SKM-1 treated with dmso at 0.1 percent for 144 hours (cell line): ENCODE results near the gene IL18R1.
A peak's percentile ranks its signal among the peaks of the same experiment; 100 is the strongest.

Experiments
- DNase-seq: peaks from one replicate; lab custom pipeline; 2025; ENCODE audit not compliant: unreplicated experiment; lab: John Stamatoyannopoulos, UW

IL18R1 gene

DNA sequence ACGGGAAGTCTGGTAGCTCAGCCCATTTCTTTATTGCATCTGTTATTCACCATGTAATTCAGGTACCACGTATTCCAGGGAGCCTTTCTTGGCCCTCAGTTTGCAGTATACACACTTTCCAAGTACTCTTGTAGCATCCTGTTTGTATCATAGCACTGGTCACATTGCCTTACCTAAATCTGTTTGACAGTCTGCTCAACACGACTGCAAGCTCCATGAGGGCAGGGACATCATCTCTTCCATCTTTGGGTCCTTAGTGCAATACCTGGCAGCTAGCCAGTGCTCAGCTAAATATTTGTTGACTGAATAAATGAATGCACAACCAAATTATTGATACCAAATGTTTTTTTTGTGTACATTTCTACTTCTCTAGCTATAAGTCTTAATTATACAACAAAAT, 11.2 kb upstream of the IL18R1 start:
- no peak for DNase-seq

DNA sequence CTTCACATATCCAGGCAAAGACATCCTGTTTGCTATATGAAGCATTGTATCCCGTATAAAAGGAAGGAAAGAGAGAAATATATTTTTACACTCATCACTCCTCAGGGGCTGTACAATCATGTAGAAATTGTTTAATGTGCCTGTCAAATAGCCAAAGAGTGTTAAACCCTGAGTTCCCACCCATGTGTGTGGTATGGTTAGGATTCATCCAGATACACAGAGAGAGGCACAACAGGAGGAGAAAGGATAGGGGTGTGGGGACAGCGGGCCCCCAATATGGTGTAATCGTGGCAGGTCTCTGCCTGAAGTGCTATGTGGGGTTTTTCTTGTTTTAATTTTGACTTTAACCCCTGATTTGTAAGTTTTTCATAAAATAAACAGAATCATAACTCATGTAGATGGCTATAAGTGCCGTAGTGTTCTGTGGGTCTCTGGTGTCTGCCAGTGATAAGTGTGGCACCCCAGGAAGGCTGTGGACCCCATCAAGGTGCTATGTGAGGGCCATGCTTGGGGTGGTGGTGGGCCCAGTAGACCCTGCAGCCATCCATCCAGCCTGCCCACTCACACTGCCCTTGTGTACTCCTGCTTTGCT, 10.2 kb upstream of the IL18R1 start:
- no peak for DNase-seq

DNA sequence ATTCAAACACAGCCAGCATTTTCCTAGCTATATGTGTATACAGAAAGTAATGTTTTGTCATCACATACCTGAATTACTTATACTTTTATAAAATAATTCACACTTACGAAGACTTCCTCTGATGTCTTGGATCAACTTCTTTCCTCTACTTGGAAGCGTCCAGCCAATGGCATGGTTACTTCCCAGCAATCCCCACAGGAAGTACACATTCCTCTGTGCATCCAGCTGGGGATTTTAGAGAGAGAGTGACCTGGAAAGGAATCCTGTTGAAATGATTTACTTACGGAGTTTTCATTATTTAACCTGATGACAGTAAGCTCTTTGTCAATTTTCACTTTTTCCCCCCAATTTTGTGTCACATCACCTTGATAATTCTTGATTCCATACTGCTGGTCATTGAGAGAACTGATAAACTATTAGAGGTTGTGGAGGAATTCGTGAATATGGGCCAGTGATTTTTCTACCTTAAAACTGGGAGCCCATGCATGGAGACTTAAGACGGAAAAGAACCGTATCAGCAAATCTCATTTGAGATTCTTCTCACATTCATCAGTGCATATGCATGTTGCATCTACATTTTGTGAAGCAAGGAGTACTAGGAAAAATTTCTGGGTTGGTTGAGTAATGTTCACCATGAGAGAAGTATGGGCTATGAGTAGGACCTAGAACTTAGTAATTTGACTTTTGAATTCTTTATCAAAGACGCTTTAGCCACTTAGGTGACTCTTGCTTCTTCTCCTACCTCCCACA, 9.0 kb upstream of the IL18R1 start:
- DNase-seq, result no peak

DNA sequence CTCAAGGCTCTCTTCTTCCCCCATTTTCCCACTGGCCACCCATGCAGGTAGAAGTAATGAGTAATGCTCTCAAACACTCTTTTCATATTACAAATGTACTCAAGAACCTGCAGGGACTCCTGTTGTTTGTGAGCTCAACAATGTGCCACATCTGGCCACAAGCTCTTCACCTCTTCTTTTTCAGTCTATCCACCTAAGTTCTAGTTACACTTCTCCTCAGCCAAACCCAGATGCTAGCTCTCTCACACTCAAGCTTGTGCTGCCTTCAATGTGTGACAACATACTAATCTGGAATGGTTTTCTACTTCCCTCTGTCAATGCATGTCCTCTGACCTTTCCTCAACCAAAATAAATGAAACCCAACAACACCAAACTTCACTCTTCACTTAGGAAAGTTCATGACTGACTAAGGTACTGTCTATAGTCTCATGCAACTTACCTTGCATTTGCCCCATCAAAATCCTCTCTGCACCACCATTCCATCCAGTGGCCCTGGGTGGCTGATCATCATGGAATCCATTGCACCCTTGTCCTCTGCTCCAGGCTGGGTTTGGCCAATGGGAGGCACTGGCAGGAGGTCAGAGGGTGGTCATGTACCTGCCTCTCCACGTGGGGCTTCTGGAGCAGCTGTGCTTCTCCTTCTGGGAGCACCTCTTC, 5.3 kb upstream of the IL18R1 start:
- no peak for DNase-seq

DNA sequence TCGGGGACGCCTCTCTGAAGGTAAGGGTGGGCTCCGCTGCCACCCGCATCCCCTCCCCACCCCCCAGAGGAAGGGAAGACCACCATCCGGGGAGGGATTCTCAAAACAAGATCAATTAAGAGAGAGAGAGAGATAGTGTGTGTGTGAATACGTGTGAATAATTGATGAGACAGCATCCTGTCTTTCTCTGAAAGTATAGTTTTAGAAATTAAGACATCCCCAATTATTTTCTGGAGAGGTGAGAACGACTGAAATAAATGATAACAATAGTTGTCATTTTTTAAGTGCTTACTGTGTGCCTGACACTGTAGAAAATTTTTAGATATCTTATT, 751 bp downstream of the IL18R1 start:
- no peak for DNase-seq

DNA sequence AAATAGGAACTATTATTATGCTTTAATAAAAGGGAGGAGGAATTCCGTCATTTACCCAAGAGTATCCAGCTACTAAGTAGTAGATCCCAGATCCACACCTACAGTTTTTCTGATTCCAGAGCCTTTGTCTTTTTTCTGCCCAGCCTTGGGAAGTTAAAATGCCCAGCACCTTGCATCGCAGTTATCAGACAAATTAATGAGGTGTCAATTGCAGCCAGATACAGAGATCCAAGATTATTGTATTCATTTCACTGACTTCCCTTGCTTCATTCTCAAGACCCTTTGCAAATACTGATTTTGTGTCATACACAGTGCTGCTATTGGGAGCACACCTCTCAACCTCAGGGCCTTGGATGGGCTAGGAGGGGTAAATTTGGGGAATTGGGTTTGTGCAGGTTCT, 1.1 kb downstream of the IL18R1 start:
- DNase-seq, result no peak

DNA sequence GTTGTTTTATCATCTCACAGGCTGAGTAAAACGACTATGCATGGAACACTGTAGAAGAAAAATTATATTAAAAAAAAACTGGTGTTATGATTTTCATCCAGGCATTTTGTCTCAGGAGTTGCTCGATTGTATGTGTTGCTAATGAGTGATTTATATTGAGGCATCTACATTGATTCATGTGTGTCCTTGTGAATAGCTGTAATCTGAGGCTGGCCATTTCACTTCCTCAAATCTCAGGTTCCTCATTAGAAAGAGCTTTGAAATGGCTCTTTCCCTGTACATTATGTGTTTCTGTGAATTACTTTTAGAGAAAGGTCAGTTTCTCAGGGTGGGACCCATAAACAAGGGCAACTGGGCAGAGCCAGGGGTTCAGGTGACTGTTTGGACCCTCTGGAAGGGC, 2.3 kb downstream of the IL18R1 start:
- peak; percentile 43 for DNase-seq

DNA sequence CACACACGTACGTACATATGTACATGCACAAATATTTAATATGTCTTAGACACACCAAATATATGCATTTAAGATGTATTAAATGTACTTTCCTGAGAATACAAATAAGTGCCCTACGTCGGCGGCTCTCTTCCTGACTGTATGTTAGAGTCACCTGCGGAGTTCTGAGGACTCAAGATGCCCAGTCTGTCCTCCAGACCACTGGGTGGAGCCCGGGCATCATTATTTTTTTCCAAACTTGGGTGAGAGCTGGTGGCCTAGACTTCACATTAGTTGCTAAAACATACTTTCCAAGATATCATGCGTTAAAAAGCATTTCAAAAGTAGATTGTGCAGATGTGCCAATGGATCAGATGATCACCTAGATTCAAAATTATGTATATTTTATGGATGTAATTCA, 2.9 kb downstream of the IL18R1 start:
- no peak for DNase-seq

DNA sequence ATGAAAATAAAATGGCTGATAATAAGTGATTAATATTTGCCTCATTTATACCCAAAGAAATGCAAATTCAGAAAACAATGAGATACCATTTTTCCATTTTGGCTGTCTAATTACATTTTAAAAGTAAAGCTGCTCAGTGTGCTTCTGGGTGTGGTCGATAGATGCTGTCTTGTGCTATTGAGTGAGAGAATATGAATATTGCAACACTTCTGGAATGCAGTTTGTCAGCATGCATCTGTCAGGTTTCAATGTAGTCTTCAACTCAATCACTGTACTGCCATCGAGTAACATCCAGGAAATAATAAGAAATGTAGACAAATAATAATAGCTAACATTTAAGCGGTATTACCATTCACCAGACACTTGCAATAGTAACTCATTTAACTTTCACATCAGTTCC, 3.9 kb downstream of the IL18R1 start:
- no peak for DNase-seq

DNA sequence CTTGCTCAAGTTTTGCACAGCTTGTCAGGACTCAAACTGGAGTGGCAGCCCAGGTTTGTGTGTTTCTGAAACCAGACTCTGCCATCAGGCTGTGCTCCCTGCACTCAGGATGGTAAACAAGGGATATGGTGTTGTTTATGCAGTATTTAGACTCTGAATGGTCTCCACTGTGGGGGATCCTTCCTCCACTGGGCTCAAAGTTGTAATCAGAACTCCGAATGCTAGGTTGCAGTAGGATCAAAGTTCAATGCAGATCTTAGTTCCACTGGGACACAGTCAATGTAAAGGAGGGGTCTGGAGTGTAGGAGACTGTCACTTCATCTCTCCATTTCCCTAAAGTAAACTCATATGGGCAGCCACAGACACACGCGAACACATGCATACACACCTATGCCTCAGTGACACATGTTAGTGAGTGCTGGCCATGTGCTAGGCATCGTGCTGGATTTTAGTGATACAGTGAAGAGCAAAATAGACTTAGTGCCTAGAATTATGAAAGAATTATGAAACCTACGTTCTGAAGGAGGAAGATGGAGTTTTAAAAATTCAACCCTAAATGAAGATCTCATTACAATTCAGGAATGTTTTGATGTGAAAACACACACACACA, 6.1 kb downstream of the IL18R1 start:
- DNase-seq, result no peak

DNA sequence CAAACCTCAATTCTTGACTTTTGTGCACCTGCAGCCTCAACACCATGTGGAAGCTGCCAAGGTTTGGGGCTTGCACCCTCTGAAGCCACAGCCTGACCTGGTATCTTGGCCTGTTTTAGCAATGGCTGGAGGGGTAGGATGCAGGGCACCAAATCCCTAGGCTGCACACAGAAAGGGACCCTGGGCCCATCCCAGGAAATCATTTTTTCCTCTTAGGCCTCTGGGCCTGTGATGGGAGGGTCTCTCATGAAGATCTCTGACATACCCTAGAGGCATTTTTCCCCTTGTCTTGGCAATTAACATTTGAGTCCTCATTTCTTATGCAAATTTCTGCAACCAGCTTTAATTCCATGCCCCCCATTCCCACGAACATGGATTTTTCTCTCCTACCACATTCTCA, 10.2 kb downstream of the IL18R1 start:
- no peak for DNase-seq

DNA sequence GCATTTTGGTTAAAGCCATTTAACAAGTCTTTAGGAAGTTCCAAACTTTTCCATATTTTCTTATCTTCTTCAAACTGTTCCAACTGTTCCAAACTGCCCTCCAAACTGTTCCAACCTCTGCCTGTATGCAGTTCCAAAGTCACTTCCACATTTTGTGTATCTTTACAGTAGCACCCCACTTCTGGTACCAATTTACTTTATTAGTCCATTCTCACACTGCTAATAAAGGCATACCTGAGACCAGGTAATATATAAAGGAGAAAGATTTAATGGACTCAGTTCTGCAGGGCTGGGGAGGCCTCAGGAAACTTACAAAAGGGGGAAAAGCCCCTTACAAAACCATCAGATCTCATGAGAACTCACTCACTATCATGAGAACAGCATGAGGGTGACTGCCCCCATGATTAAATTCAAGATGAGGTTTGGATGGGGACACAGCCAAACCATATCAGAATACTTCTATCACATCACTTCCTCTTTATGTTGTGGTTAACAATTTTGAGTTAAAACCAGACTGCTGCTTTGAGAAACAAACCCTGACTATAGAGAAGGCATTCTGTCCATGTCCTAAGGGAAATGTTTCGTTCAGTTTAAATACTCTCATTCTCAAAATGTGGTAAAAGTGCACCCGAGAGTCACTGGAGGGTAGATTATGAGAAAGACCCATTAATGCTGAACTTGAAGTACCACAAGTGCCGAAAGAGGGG, 11.0 kb downstream of the IL18R1 start:
- no peak for DNase-seq

DNA sequence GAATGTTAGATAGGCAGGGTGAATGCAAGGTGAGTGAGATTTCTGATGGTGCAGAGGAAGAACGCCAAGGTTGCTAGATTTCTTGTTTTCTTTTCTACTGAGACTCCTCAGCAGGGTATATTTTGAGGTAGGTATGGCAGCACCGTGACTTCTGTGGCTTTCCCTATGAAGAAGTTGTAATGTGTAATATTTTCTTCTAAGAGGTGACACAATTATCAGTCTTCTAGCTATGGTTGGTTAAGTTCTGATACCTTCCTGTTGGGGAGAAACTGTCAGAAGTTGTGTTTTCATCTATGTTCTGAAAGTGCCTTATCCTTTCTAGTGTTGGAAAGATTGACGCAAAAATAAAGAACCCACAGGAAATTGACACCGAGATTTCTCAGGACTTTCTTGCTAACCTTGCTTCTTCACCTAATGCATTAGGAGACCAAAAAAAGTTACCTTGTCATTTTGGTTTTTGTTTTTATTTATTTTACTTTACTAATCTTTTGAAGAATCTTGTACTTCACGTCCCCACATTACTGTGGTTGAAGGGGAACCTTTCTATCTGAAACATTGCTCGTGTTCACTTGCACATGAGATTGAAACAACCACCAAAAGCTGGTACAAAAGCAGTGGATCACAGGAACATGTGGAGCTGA, 11.9 kb downstream of the IL18R1 start:
- no peak for DNase-seq

DNA sequence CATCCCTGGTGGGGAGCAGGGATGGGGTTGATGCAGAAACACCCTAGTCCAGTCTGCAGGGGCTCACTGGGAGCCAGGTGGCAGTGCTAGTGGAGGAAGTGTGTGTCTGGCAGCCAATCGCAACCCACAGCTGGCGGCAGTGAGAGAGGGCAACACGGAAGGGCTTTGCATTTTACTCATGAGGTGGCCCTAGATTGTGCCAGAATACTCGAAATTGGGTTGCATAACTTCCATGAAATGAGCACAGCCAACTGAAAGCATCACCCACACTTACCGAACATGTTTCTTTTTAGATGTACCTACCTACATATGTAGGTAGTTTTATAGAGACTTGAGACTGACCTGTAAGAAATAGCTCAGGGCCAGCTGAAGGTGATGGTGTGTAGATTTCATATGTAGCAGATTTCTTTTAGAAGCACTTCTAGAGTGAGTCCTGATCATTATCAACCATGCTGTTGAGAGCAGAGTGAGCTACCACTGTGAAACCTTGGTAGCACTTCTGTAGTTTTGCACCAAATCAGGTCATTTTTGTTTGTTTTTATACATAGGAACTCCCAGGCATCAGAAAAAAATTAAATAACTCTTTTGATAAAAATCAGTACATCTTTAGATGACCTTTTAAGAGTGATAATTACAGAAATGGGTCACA, 13.0 kb downstream of the IL18R1 start:
- no peak for DNase-seq

DNA sequence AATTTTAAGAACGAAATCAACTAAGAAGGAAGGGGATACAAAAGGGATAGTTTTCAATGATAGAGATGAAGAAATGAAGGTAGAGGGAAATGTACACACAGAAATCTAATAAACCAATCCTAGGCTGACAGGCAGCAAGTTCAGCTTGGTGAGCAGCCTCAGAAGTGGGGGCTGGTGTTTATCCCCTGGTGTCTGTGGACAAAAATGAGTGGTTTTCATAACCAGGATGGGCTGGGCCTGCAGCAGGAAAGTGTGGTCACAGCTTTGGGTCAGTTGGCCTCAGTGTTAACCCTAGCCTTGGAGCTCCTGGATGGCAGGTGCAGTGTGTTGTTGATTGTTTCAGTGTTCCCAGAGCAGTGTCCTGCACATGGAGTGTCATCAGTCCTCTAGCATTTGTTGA, 14.3 kb downstream of the IL18R1 start:
- no peak for DNase-seq

DNA sequence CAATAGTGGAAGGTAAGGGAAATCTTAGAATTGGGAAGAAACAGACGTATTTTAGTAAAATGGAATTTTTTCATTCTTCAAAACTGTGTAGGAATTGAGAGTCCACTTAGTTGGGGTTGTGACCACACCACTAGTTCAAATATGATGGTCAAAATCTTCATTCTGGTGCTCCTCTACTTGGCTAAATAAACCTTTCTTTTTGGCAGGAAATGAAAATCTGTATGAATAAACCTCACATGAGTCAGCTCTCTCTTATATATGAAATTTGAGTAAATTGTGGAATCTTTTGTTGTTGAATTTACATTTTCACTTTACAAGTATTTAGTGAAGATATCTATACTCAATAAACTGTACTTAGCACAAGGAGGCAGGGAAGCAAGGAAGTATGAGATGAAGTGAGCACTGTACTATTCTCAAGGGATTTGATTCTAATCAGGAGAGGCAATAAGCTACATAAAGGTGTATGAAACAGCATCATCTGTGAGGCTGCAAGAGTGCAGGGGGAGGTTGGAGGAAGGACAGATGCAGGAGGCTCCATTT, 20.5 kb downstream of the IL18R1 start:
- DNase-seq, result no peak

DNA sequence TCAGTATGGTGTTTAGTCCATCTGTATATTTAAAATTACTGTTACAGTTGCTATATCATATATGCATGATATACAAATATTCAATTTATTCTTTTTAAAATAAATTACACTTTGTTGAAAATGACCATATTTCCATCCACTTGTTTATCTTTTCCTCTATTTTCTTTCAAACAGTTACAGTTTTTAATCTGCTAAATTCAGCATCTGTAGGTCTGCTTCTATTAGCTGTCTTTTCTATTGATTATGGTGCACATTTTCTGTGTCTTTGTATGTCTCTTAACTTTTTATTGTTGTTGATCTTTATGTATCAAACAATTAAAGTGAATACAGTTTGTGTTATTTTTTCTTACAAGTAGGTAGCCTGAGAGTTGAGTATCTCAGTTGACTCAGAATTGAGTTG, 28.1 kb downstream of the IL18R1 start:
- no peak for DNase-seq

DNA sequence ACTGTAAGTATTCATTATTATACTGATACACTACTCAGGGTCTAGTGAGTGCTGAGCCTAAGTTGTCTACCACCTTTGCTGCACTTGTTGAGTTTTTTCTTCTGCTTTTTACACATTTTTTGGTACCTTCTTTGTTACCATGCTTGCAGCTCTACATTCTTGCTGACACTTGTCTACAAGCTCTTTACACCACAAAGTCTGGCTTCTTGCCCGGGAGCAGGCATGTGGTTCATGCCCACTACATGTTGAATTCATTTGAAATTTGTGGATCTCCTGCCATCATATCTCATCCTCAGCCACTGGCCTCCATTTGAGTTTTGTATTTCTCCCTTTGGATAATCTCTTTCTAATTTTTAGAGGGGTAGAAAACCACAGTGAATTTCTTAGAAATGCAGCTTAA, 29.9 kb downstream of the IL18R1 start:
- DNase-seq, result no peak

DNA sequence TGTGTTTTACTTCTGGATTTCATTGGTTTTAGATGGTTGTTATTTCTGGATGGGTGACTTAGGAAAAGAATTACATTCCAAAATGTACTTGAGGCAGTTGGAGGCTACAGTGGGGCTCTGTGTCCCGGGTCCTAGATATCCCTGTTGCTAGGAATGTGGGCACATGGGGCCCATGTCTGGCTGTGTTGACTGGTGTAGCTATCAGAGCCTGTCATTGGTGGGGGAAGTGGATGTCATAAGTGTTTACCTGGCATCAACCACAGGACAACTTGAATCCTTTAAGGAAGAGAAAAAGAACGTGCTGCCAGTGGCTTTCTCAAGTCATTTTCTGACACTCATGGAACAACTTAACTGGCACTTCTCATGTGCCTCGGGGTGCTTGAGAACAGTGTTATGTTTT, 30.4 kb downstream of the IL18R1 start:
- no peak for DNase-seq

DNA sequence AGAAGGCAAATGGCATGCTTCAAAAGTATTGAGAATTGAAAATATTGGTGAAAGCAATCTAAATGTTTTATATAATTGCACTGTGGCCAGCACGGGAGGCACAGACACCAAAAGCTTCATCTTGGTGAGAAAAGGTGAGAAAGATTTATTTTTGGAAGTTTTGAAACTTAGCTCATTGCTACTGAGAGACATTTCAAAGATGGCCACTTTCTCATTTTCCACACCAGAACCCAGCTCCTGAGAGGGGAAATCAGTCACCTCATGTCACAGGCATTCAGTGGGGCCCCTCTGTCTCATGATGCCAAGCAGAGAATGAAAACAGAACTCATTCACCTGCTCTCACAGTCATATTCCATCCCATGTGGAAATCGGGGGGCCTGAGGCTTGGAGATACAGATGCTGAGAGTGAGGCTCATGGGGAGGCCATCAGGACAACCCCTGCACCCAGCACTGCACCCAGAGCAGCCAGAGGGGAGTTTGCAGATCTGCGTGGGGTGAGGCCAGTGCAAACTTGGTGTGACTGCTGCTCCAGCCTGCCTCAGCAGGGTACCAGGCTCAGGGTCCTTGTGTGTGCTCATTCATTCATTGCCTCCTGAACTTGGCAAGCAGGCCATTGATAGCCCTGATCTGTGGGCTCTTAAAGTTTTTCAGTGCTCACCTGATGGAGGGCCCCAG, 31.4 kb downstream of the IL18R1 start:
- DNase-seq, result no peak
